GM23248 (cell line): ENCODE results near the gene DYSF.

Source experiments
- EZH2 ChIP-seq: fragments of 200-600 bp; sonication (generic); IDR thresholded peaks from 2 replicates; pipeline ENCODE4 v1.6.1; 2018; ENCODE audit warnings: antibody characterized with exemption, mild to moderate bottlenecking; ENCODE audit not compliant: insufficient read depth, poor library complexity, severe bottlenecking
- EZH2phosphoT487 ChIP-seq: fragments of 200-600 bp; sonication (generic); IDR thresholded peaks from 2 replicates; pipeline ENCODE4 v1.6.1; 2018; ENCODE audit warnings: antibody characterized with exemption, moderate library complexity, mild to moderate bottlenecking, low read depth; ENCODE audit not compliant: insufficient read depth

GRCh38 chr2:71716697-71717624 is 263.6 kb downstream of the DYSF start:
- TF ChIP-seq EZH2, result no peak
- 0 out of 2 replicates have a peak, but pooled peaks have one; percentile 41 for TF ChIP-seq EZH2phosphoT487
